ENCODE data around the gene HIPK3.

Gene HIPK3

DNA sequence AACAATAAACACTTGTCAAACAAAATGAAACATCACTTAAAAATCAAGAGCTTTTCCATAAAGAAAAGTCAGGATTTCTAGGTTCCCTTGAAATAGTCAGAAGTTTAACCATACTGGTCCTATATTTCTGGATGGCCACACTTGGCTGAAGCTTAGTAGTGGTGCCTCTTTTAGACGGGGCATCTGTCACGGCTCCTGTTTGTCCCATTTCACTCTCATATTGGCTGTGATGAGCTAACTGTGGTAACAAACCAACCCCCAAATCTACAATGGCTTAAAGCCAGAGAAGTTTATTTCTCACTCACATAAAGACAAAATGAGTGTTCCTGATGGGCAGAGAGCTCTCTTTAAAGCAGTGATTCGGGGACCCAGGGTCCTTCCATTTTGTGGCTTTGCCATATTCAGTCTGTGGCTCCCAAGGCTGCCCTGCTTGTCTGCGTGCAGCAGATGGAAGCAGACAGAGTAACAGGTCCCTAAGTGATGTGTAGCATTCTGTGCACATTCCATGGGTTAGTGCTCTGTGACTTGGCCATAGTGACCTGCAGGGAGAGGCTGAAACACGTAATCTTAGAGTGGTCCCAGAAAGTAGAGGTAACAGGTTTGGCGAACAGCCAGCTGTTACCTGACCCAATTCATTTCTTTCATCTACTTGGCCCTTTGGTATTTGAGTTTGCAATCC lies 137.4 kb downstream of the HIPK3 start:
- no peak for DNase-seq (ENCODE audit: low spot score)

DNA sequence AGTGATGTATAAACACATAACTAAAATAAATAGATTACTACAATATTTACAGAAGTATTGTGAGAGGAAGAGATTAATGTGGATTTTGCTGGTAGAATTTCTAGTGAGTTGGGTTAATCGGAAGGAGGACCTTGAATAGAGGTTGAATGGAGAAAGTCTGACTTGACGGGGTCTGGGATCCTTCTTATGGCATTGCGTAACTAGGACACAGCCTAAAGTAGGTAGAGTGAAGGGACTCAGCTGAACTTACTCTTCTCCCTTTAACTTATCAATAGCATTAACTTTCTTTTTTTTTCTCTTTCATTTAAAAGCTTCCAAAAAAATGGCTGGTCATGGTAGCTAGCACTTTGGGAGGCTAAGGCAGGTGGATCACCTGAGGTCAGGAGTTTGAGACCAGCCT lies 139.2 kb downstream of the HIPK3 start:
- DNase-seq (ENCODE audit: low spot score), result no peak

DNA sequence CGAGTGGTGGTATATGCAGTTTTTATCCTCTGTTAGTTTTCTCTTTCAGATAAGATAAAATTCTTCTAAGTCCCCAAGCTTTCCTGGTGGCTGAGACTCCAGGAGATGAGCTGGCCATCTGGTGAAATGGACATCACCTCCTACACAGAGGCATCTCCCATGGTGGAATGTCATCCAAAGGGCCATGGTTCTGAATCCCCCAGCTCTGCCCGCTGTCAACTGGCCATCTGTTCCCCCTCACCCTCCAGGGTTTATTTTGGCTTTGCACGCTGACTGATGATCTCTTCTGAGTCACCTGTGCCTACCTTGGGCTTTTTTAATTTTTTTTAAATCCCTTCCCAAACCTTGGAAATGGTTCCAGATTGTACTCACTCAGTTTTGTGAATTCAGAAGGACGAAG lies 142.2 kb downstream of the HIPK3 start:
- no peak for DNase-seq (ENCODE audit: low spot score)

DNA sequence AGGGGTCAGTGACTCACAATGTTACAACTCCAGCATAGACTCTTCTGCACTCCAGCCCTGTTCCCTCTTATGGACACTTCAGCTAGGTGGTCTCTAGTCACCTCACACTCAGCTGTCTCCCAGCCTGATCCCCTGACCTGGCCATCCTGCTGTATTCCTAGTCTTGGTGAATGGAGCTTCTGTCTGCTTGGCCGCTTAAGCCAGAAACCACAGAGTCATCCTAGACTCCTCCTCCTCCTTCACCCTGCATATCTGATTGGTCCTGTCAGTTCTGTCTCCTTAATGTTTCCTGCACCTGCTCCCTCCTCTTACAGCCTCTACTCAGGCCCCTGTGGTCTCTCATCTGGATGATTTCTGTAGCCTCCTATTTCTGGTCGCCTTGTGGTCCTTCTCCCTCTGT lies 144.9 kb downstream of the HIPK3 start:
- DNase-seq (ENCODE audit: low spot score), result no peak

DNA sequence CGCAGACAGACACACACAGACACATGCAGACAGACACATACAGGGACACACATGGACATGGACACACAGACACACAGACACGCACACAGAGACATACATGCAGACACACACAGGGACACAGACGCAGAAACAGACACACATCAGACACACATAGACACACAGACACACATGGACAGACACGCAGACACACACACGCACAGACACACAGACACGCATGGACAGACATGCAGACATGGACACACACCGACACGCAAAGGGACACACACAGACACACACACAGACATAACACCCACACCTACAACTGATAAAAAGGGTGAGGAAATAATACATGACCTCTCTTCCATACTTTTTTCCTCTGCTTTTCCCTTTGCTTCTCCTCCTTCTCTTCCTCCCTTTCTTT lies 146.2 kb downstream of the HIPK3 start:
- no peak for DNase-seq (ENCODE audit: low spot score)

DNA sequence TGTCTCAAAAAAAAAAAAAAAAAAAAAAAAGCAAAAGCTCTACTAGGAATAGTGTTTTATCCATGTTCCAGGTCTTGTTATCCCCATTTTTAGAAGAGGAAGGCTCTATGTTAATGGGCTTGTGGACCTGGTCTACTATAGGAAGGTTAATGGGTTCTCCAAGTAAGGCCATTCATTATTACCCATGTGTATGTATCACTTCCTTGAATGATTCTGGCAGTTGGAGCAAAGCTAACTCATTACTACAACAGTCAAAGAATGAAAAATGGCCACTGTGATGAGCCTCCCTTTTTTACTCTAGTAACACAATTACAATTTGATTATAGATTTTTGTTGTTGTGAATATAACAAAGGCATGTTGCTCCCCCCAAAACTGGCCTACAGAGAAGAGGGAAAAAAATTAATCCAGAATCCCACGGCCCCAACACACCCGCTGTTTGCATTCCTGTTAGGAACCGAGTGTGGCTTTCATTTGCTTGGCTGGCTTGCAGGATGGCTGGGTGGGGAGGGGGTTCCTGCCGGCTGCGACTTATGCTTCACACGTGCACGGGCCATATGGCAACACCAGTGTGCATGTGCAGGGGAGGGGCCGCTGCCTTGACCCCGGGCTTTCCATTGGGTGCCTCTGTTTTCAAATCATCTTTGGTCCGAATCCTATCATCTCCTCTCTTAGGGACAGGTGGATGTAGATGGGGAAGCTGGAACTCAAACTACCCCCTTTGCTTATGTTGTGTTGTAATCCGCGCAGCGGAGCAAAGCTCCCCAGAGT lies 148.8 kb downstream of the HIPK3 start:
- no peak for DNase-seq (ENCODE audit: low spot score)
